ENCODE data around the gene NRG3. TPM values are rescaled to one million over a fixed set of nuclear protein-coding genes. Genes with fewer than 3 reads are reported as not detected.

NRG3 gene
- total and polyA plus RNA-seq, 2 of the 4 experiments (the other 2 are of a cell fraction): not detected

- Histone ChIP-seq H2AFZ (replicated peaks; ENCODE audit: low read length, poor library complexity) (no peak overlapping the region), H3K9ac (ENCODE audit: low read depth, low read length) (no peak overlapping the region), H3K27ac (ENCODE audit: insufficient read depth, low read length) (no peak overlapping the region), H3K9me1 (ENCODE audit: insufficient read depth, low read length) (no peaks in the 10 kb centered on the region), H3K18ac (ENCODE audit: low read depth, low read length) (no peak overlapping the region), H3K4ac (ENCODE audit: low read depth, low read length) (no peak overlapping the region), H3K4me2 (ENCODE audit: low read depth, low read length) (no peak overlapping the region), H2BK120ac (ENCODE audit: low read depth, low read length) (no peak overlapping the region), H3K27me3 (ENCODE audit: control insufficient read depth, insufficient read depth, low read length) (no peaks in the 10 kb centered on the region), H3K23ac (ENCODE audit: low read depth, low read length) (no peak overlapping the region), H2AK9ac (replicated peaks; ENCODE audit: low read depth, low read length, poor library complexity) (no peak overlapping the region), H2BK20ac (ENCODE audit: low read depth, low read length) (no peak overlapping the region), H3K4me1 (ENCODE audit: control insufficient read depth, insufficient read depth, low read length) (no peaks in the 10 kb centered on the region), H4K5ac (ENCODE audit: low read depth, low read length) (no peak overlapping the region), H2BK15ac (ENCODE audit: low read depth, low read length) (no peak overlapping the region), H3K9me3 (ENCODE audit: control insufficient read depth, insufficient read depth, low read length) (no peaks in the 10 kb centered on the region; the same call in 1 of the 2 replicates), H3K14ac (replicated peaks; ENCODE audit: low read depth, low read length) (no peak overlapping the region), H4K91ac (ENCODE audit: insufficient read depth, low read depth, low read length) (no peak overlapping the region), H3K56ac (ENCODE audit: extremely low read depth, insufficient read depth, low read length) (no peak overlapping the region), H3K36me3 (ENCODE audit: control insufficient read depth, insufficient read depth, low read length) (no peaks in the 10 kb centered on the region), H2BK5ac (ENCODE audit: low read depth, low read length, poor library complexity, severe bottlenecking) (no peak overlapping the region), H4K8ac (ENCODE audit: low read depth in 2 of 2, low read length in 2 of 2) (no peak overlapping the region), H4K20me1 (ENCODE audit: insufficient read depth, low read length) (no peaks in the 10 kb centered on the region), H3K79me1 (ENCODE audit: low read depth in 1 of 2, low read length in 2 of 2) (no peaks in the 10 kb centered on the region), H3K4me3 (ENCODE audit: insufficient read depth, low read depth, low read length) (no peak overlapping the region), H2AK5ac (ENCODE audit: low read depth, low read length) (no peak overlapping the region)
- no peak for ATAC-seq (ENCODE audit: low read depth)
- TF ChIP-seq RAD21 (IDR thresholded peaks at IDR 0.05; ENCODE audit: low read length): no peak
- TF ChIP-seq RCOR1 (IDR thresholded peaks at IDR 0.05; ENCODE audit: insufficient replicate concordance, low read length): no peak
- no peak for TF ChIP-seq CTCF (conservative IDR thresholded peaks at IDR 0.05; ENCODE audit: low read depth, low read length)
- ChIA-PET POLR2A (ENCODE audit: unreplicated experiment) (no interaction called here), CTCF (no interaction called here)
- intact Hi-C loops (cut with micrococcal nuclease): no loop called here
- WGBS, 2 experiments (ENCODE audit: extremely low coverage in 2 of 2, insufficient read length in 1 of 2): no CpG with 5 or more reads among the region's 7 CpGs
- no TSS peak for BruUV-seq (replicated peaks)
- in situ Hi-C loops (cut with MboI; ENCODE audit: low sequenced_read_pairs): no loop called here
- dilution Hi-C loops (cut with HindIII; ENCODE audit: low sequenced_read_pairs, unreplicated experiment): no loop called here
- DNase-seq: no peak
Observed at GRCh38 chr10:82597840-82598239, 722.8 kb downstream of the NRG3 start.

All from IMR-90 (cell line).